Activated T-cell treated with anti-CD3 and anti-CD28 coated beads, Interleukin-2, amount 50 U/mL, for 1 hour (primary cell): ENCODE data around the gene CEP170B.
"Not testable (repeated sequence)": the region's sequence is repeated elsewhere in the genome, so short reads cannot be mapped to it uniquely, and the experiment has no call there.

Experiments used
- DNase-seq: peaks from one replicate; pipeline ENCODE4 v3.0.0-alpha.2; 2020

The CEP170B gene

GRCh38 chr14:104892531-104893434 lies 27.7 kb downstream of the CEP170B start:
- no peak for DNase-seq

GRCh38 chr14:104893435-104894207 lies 28.6 kb downstream of the CEP170B start:
- no peak for DNase-seq

GRCh38 chr14:104894331-104895206 lies 29.5 kb downstream of the CEP170B start:
- no peak for DNase-seq

GRCh38 chr14:104895207-104895785 lies 30.2 kb downstream of the CEP170B start:
- no peak for DNase-seq

- DNase-seq = no peak
Observed at GRCh38 chr14:104895786-104896661, 31.0 kb downstream of the CEP170B start.

- DNase-seq = no peak
Observed at GRCh38 chr14:104897330-104898194, 32.5 kb downstream of the CEP170B start.

GRCh38 chr14:104898195-104898558 lies 33.1 kb downstream of the CEP170B start:
- no peak for DNase-seq

- DNase-seq = no peak
Observed at GRCh38 chr14:104898870-104899510, 33.9 kb downstream of the CEP170B start.

- no peak for DNase-seq
Observed at GRCh38 chr14:104899781-104900180, 34.7 kb downstream of the CEP170B start.

GRCh38 chr14:104900639-104901512 lies 35.8 kb downstream of the CEP170B start:
- no peak for DNase-seq

GRCh38 chr14:104903990-104904389 lies 38.9 kb downstream of the CEP170B start:
- no peak for DNase-seq

GRCh38 chr14:104904650-104905578 lies 39.8 kb downstream of the CEP170B start:
- not testable (repeated sequence) for DNase-seq

GRCh38 chr14:104905579-104905933 lies 40.5 kb downstream of the CEP170B start:
- not testable (repeated sequence) for DNase-seq

- DNase-seq = no peak
Observed at GRCh38 chr14:104908303-104908702, 43.2 kb downstream of the CEP170B start.

- no peak for DNase-seq
Observed at GRCh38 chr14:104912053-104912452, 47.0 kb downstream of the CEP170B start.

GRCh38 chr14:104913435-104913834 lies 48.4 kb downstream of the CEP170B start:
- no peak for DNase-seq

- no peak for DNase-seq
Observed at GRCh38 chr14:104917116-104917515, 52.0 kb downstream of the CEP170B start.

- no peak for DNase-seq
Observed at GRCh38 chr14:104917993-104918392, 52.9 kb downstream of the CEP170B start.
